Fibroblast of lung (primary cell): ENCODE measurements around the gene TVP23C. TPM values are rescaled to one million over a fixed set of nuclear protein-coding genes. Genes with fewer than 3 reads are reported as not detected.
"Not testable (repeated sequence)": the region's sequence is repeated elsewhere in the genome, so short reads cannot be mapped to it uniquely, and the experiment has no call there.

Experiments
- DNase-seq, 2 donors: peaks; one replicate each; pipeline versions ENCODE4 v3.0.0 to v3.0.0-alpha.2; 2010; ENCODE audit warnings: low read depth in 2 of 2
- H2AFZ ChIP-seq: 2 replicates; pipeline ENCODE4 v1.5.1; 2012; ENCODE audit warnings: low read length, control low read depth, inconsistent platforms
- H3K27ac ChIP-seq: 2 replicates; pipeline ENCODE4 v1.5.1; 2011; ENCODE audit warnings: low read length, control low read depth; ENCODE audit not compliant: insufficient read depth
- H3K27me3 ChIP-seq: 2 replicates; pipeline ENCODE4 v1.5.1; 2011; ENCODE audit warnings: mild to moderate bottlenecking, low read length; ENCODE audit not compliant: control insufficient read depth, insufficient read depth
- H3K36me3 ChIP-seq: 2 replicates; pipeline ENCODE4 v1.5.1; 2011; ENCODE audit warnings: low read length; ENCODE audit not compliant: control insufficient read depth, insufficient read depth
- H3K4me1 ChIP-seq: 2 replicates; pipeline ENCODE4 v1.5.1; 2011; ENCODE audit warnings: low read length; ENCODE audit not compliant: control insufficient read depth, insufficient read depth; ENCODE audit errors: extremely low read depth
- H3K4me2 ChIP-seq: 2 replicates; pipeline ENCODE4 v1.5.1; 2011; ENCODE audit warnings: low read length, control low read depth; ENCODE audit not compliant: insufficient read depth; ENCODE audit errors: extremely low read depth
- H3K4me3 ChIP-seq, 4 experiments: fragments of 200-600 bp in 1 of 4; sonication (generic) in 1 of 4; replicated peaks in 1 of 4; 2 replicates each; pipeline ENCODE4 v1.5.1; 2011 to 2016; ENCODE audit warnings: low read length in 4 of 4, low read depth in 3 of 4, mild to moderate bottlenecking in 3 of 4, control low read depth in 2 of 4, inconsistent platforms in 1 of 4, mixed read lengths in 1 of 4; ENCODE audit not compliant: insufficient read depth in 1 of 4; ENCODE audit errors: control extremely low read depth in 1 of 4
- H3K79me2 ChIP-seq: 2 replicates; pipeline ENCODE4 v1.5.1; 2012; ENCODE audit warnings: mild to moderate bottlenecking, low read length, inconsistent platforms; ENCODE audit not compliant: control insufficient read depth, insufficient read depth
- H3K9ac ChIP-seq: 2 replicates; pipeline ENCODE4 v1.5.1; 2011; ENCODE audit warnings: mild to moderate bottlenecking, low read length, control low read depth; ENCODE audit not compliant: insufficient read depth
- H3K9me3 ChIP-seq: 2 replicates; pipeline ENCODE4 v1.5.1; 2012; ENCODE audit warnings: low read depth, low read length; ENCODE audit not compliant: control insufficient read depth, insufficient read depth
- H4K20me1 ChIP-seq: 2 replicates; pipeline ENCODE4 v1.5.1; 2011; ENCODE audit warnings: low read length; ENCODE audit not compliant: control insufficient read depth, insufficient read depth; ENCODE audit errors: extremely low read depth
- polyA minus RNA-seq: library from RNA; depleted of rRNA, polyadenylated mRNA; stranded (reverse); fragments of >200 nt; gene quantifications from 2 replicates; pipeline ENCODE4 v1.2.3, GENCODE V29; 2011; ENCODE audit warnings: low replicate concordance
- polyA plus RNA-seq, 2 donors: library from polyadenylated mRNA; depleted of rRNA in 1 of 2; stranded (reverse) in 1 of 2; unstranded in 1 of 2; fragments of >200 nt; gene quantifications; 2 replicates each; pipeline ENCODE4 v1.2.1, GENCODE V29; 2011 to 2012; ENCODE audit warnings: missing spikeins in 1 of 2
- total RNA-seq: library from RNA; depleted of rRNA; stranded (reverse); fragments of >200 nt; gene quantifications from 2 replicates; pipeline ENCODE4 v1.2.1, GENCODE V29; 2014

The TVP23C gene
- total RNA-seq = 14.4 and 25.1 TPM in 2 replicates
- polyA plus RNA-seq = 4.2 and 7.0 TPM in 2 replicates
- 3.8 and 4.1 TPM in 2 replicates for polyA plus RNA-seq (2012)
- 0.82 TPM in 1 of 2 replicates, not detected in the other for polyA minus RNA-seq

- H3K27ac ChIP-seq, H3K79me2 ChIP-seq, H3K36me3 ChIP-seq, H3K27me3 ChIP-seq, H4K20me1 ChIP-seq, H3K9me3 ChIP-seq, H3K4me1 ChIP-seq: not testable (repeated sequence)
- H2AFZ ChIP-seq = peak within 1 kb of the TSS; percentile 88
- DNase-seq = peak; percentile 62 to 71
- H3K9ac ChIP-seq = peak within 1 kb of the TSS; percentile 55
- H3K4me2 ChIP-seq = peak within 1 kb of the TSS; percentile 25
- H3K4me3 ChIP-seq = peak within 1 kb of the TSS; percentile 58 to 68 (median 60)
These were observed at the start of gene TVP23C for GRCh38 chr17:15563375-15563857. Gene TVP23C (minus strand): TSS chr17:15563483. CDS start chr17:15563448, 35 bp downstream.

- H3K9me3 ChIP-seq, H3K9ac ChIP-seq, H3K4me1 ChIP-seq, H3K27me3 ChIP-seq, H3K36me3 ChIP-seq, H3K79me2 ChIP-seq, H3K4me3 ChIP-seq, H3K4me2 ChIP-seq, H4K20me1 ChIP-seq, H3K27ac ChIP-seq, DNase-seq, H2AFZ ChIP-seq: not testable (repeated sequence)
These were observed 29.7 kb upstream of the TVP23C start for GRCh38 chr17:15592960-15593359.

- not testable (repeated sequence) for H3K79me2 ChIP-seq, H3K36me3 ChIP-seq, H2AFZ ChIP-seq, H3K9me3 ChIP-seq, H4K20me1 ChIP-seq, H3K27me3 ChIP-seq, H3K9ac ChIP-seq, H3K27ac ChIP-seq, H3K4me2 ChIP-seq, H3K4me3 ChIP-seq, H3K4me1 ChIP-seq
- DNase-seq = peak in 1 of 2 donors; percentile 18
These were observed 28.7 kb upstream of the TVP23C start for GRCh38 chr17:15591986-15592385.

GRCh38 chr17:15590844-15591243 is 27.6 kb upstream of the TVP23C start:
- not testable (repeated sequence) for H3K27me3 ChIP-seq, H4K20me1 ChIP-seq, H3K9ac ChIP-seq, H2AFZ ChIP-seq, H3K79me2 ChIP-seq, H3K4me3 ChIP-seq, H3K27ac ChIP-seq, H3K4me2 ChIP-seq, H3K36me3 ChIP-seq, DNase-seq, H3K4me1 ChIP-seq, H3K9me3 ChIP-seq

- H3K4me2 ChIP-seq, H3K4me3 ChIP-seq, H4K20me1 ChIP-seq, H3K4me1 ChIP-seq, H3K36me3 ChIP-seq, H3K27me3 ChIP-seq, H3K27ac ChIP-seq, H2AFZ ChIP-seq, H3K9ac ChIP-seq, H3K9me3 ChIP-seq, H3K79me2 ChIP-seq, DNase-seq: not testable (repeated sequence)
These were observed 26.6 kb upstream of the TVP23C start for GRCh38 chr17:15589544-15590536.

- not testable (repeated sequence) for H3K4me3 ChIP-seq, H3K9me3 ChIP-seq, H4K20me1 ChIP-seq, H3K9ac ChIP-seq, H3K27me3 ChIP-seq, H3K4me1 ChIP-seq, H2AFZ ChIP-seq, H3K36me3 ChIP-seq, H3K4me2 ChIP-seq, H3K79me2 ChIP-seq, DNase-seq, H3K27ac ChIP-seq
These were observed 24.7 kb upstream of the TVP23C start for GRCh38 chr17:15588017-15588416.
